Loucy (cell line): Measurements from ENCODE around the gene RBM20.

ENCODE experiments used
- H2AFZ ChIP-seq: fragments of 200-600 bp; sonication (generic); 2 replicates; pipeline ENCODE4 v1.6.0; 2016; ENCODE audit warnings: antibody characterized with exemption, mild to moderate bottlenecking, low read length, moderate library complexity
- H3F3A ChIP-seq: fragments of 200-600 bp; 2 replicates; pipeline ENCODE4 v1.6.0; 2016; ENCODE audit warnings: antibody characterized with exemption, low read depth, mild to moderate bottlenecking
- H3K27me3 ChIP-seq: fragments of 200-600 bp; sonication (generic); 2 replicates; pipeline ENCODE4 v1.6.1; 2014; ENCODE audit warnings: low read length, mild to moderate bottlenecking; ENCODE audit not compliant: insufficient read depth, poor library complexity, severe bottlenecking
- H3K36me3 ChIP-seq: fragments of 200-600 bp; sonication (generic); 2 replicates; pipeline ENCODE4 v1.6.1; 2016; ENCODE audit warnings: low read length; ENCODE audit not compliant: insufficient read depth
- H3K4me1 ChIP-seq: fragments of 200-600 bp; sonication (generic); 2 replicates; pipeline ENCODE4 v1.5.1; 2014; ENCODE audit warnings: low read length, mild to moderate bottlenecking; ENCODE audit not compliant: insufficient read depth, poor library complexity, severe bottlenecking
- H3K4me2 ChIP-seq: fragments of 200-600 bp; sonication (generic); 2 replicates; pipeline ENCODE4 v1.6.0; 2014; ENCODE audit warnings: antibody characterized with exemption, low read length, low read depth, mild to moderate bottlenecking; ENCODE audit not compliant: poor library complexity, severe bottlenecking
- H3K4me3 ChIP-seq: fragments of 200-600 bp; sonication (generic); 2 replicates; pipeline ENCODE4 v1.5.1; 2014; ENCODE audit warnings: low read length, mild to moderate bottlenecking, mixed read lengths; ENCODE audit not compliant: poor library complexity, severe bottlenecking
- H3K79me2 ChIP-seq: fragments of 200-600 bp; sonication (generic); 2 replicates; pipeline ENCODE4 v1.6.1; 2014; ENCODE audit warnings: low read length; ENCODE audit not compliant: insufficient read depth
- H3K9ac ChIP-seq: fragments of 200-600 bp; sonication (generic); 2 replicates; pipeline ENCODE4 v1.6.0; 2014; ENCODE audit warnings: mild to moderate bottlenecking, low read depth, low read length, moderate library complexity; ENCODE audit not compliant: poor library complexity, severe bottlenecking
- H3K9me2 ChIP-seq: fragments of 200-600 bp; sonication (generic); replicated peaks from 2 replicates; pipeline ENCODE4 v1.6.1; 2016; ENCODE audit warnings: low read depth, low read length, mixed read lengths
- H3K9me3 ChIP-seq: fragments of 200-600 bp; sonication (generic); 2 replicates; pipeline ENCODE4 v1.6.1; 2014; ENCODE audit warnings: mild to moderate bottlenecking, antibody characterized with exemption, low read length, low read depth; ENCODE audit not compliant: insufficient read depth
- H4K20me1 ChIP-seq: fragments of 200-600 bp; sonication (generic); 2 replicates; pipeline ENCODE4 v1.6.0; 2014; ENCODE audit warnings: antibody characterized with exemption, low read length, mild to moderate bottlenecking; ENCODE audit not compliant: insufficient read depth, poor library complexity, severe bottlenecking
- EZH2phosphoT487 ChIP-seq: fragments of 200-600 bp; IDR thresholded peaks from 2 replicates; pipeline ENCODE4 v1.6.1; 2018; ENCODE audit warnings: antibody characterized with exemption, mild to moderate bottlenecking, moderate library complexity, borderline replicate concordance
- TF ChIP-seq, protein P1 (sequence below): fragments of 200-600 bp; sonication (generic); conservative IDR thresholded peaks from 2 replicates; pipeline ENCODE4 v1.5.1; 2014; ENCODE audit warnings: mild to moderate bottlenecking, antibody characterized with exemption, low read length

RBM20 gene

DNA sequence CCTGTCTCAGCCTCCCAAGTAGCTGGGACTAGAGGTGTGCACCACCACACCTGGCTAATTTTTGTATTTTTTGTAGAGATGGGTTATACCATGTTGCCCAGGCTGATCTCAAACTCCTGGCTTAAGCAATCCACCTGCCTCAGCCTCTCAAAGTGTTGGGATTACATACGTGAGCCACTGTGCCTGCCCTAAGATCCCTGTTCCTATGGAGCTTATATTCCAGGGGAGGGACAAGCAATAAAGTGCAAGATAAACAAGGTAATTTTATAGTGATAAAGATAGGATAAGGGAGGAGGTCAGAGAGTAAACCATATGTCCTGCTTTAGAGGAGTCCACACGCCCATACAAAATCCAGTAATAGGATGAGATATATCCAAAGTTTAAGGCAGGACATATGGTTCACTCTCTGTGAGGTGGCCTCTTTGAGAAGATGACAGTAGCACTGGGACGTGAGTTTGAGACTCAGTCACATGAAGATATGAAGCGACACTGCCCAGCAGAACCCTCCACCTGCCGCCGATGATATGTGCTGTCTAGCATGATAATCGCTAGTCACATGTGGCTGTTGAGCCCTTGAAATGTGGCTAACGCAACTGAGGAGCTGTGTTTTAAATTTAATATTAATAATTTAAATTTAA lies 114.1 kb downstream of the RBM20 start:
- no peaks in the 10 kb centered on the region for H3K4me1 ChIP-seq
- H3K79me2 ChIP-seq: no peaks in the 10 kb centered on the region
- no peak overlapping the region for H3K4me3 ChIP-seq
- H3F3A ChIP-seq: no peaks in the 10 kb centered on the region
- no peaks in the 10 kb centered on the region for H3K27me3 ChIP-seq
- no peak overlapping the region for H2AFZ ChIP-seq
- H3K4me2 ChIP-seq: no peak overlapping the region
- no peaks in the 10 kb centered on the region for H4K20me1 ChIP-seq
- TF ChIP-seq, protein P1, sequence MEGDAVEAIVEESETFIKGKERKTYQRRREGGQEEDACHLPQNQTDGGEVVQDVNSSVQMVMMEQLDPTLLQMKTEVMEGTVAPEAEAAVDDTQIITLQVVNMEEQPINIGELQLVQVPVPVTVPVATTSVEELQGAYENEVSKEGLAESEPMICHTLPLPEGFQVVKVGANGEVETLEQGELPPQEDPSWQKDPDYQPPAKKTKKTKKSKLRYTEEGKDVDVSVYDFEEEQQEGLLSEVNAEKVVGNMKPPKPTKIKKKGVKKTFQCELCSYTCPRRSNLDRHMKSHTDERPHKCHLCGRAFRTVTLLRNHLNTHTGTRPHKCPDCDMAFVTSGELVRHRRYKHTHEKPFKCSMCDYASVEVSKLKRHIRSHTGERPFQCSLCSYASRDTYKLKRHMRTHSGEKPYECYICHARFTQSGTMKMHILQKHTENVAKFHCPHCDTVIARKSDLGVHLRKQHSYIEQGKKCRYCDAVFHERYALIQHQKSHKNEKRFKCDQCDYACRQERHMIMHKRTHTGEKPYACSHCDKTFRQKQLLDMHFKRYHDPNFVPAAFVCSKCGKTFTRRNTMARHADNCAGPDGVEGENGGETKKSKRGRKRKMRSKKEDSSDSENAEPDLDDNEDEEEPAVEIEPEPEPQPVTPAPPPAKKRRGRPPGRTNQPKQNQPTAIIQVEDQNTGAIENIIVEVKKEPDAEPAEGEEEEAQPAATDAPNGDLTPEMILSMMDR: no peak
- no peak for TF ChIP-seq EZH2phosphoT487
- H3K9me3 ChIP-seq: no peaks in the 10 kb centered on the region
- no peaks in the 10 kb centered on the region for H3K9me2 ChIP-seq
- no peaks in the 10 kb centered on the region for H3K36me3 ChIP-seq
- no peak overlapping the region for H3K9ac ChIP-seq

DNA sequence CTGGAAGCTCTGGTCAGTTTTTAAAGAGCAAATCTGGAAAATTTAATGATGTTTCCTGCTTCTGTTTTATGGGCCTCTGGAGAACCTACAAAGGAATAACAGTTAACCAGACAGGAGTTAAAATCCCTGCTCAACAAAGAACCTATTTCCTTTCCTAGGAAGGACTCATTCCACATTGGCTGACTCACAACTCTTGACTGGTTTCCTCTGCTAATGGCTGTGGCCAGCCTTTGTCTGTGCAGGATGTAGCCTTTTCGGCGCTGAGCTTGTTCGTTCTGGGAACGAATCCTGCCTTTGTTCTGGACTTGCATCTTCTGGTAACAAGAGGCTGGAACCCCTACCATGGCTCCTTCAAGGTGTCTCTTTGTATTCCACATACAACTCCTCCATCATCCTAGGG lies 114.8 kb downstream of the RBM20 start:
- no peaks in the 10 kb centered on the region for H3F3A ChIP-seq
- no peak overlapping the region for H3K9ac ChIP-seq
- H3K4me2 ChIP-seq: no peak overlapping the region
- no peak overlapping the region for H2AFZ ChIP-seq
- no peak for TF ChIP-seq EZH2phosphoT487
- TF ChIP-seq, protein P1: no peak
- no peaks in the 10 kb centered on the region for H3K36me3 ChIP-seq
- no peaks in the 10 kb centered on the region for H4K20me1 ChIP-seq
- no peak overlapping the region for H3K4me3 ChIP-seq
- H3K4me1 ChIP-seq: no peaks in the 10 kb centered on the region
- no peaks in the 10 kb centered on the region for H3K79me2 ChIP-seq
- no peaks in the 10 kb centered on the region for H3K9me2 ChIP-seq
- H3K9me3 ChIP-seq: no peaks in the 10 kb centered on the region
- no peaks in the 10 kb centered on the region for H3K27me3 ChIP-seq

GRCh38 chr10:110759523-110759922 lies 115.4 kb downstream of the RBM20 start:
- no peaks in the 10 kb centered on the region for H3K79me2 ChIP-seq
- H3K4me3 ChIP-seq: no peak overlapping the region
- no peak overlapping the region for H3K9ac ChIP-seq
- no peaks in the 10 kb centered on the region for H3K27me3 ChIP-seq
- no peaks in the 10 kb centered on the region for H3K9me2 ChIP-seq
- H4K20me1 ChIP-seq: no peaks in the 10 kb centered on the region
- no peaks in the 10 kb centered on the region for H3K4me1 ChIP-seq
- H2AFZ ChIP-seq: no peak overlapping the region
- H3F3A ChIP-seq: no peaks in the 10 kb centered on the region
- H3K4me2 ChIP-seq: no peak overlapping the region
- no peak for TF ChIP-seq EZH2phosphoT487
- TF ChIP-seq, protein P1: no peak
- no peaks in the 10 kb centered on the region for H3K36me3 ChIP-seq
- no peaks in the 10 kb centered on the region for H3K9me3 ChIP-seq
